HepG2 (cell line): Measurements from ENCODE around the gene RTEL1. TPM values are rescaled to one million over a fixed set of nuclear protein-coding genes. Genes with fewer than 3 reads are reported as not detected.

Experiments used
- ATF1 ChIP-seq: IDR thresholded peaks from 2 replicates; pipeline ENCODE4 v1.6.1; 2016; ENCODE audit warnings: mild to moderate bottlenecking, control low read depth
- POLR2AphosphoS2 ChIP-seq: IDR thresholded peaks from 2 replicates; pipeline ENCODE4 v1.6.1; 2011; ENCODE audit warnings: low read depth, low read length, improper control_type of control experiment
- RFXAP ChIP-seq: sonication (generic); formaldehyde crosslinking; IDR thresholded peaks from 2 replicates; pipeline ENCODE4 v1.4.0; 2020; ENCODE audit warnings: missing genetic modification reagents, borderline replicate concordance
- SMYD3 ChIP-seq: sonication (generic); formaldehyde crosslinking; IDR thresholded peaks from 2 replicates; pipeline ENCODE4 v1.8.1; 2023; ENCODE audit warnings: mild to moderate bottlenecking, missing genetic modification reagents
- ZFP36L2 ChIP-seq: sonication (generic); formaldehyde crosslinking; IDR thresholded peaks from 2 replicates; pipeline ENCODE4 v1.4.0; 2020; ENCODE audit warnings: missing genetic modification reagents
- polyA plus RNA-seq, 8 experiments: library from polyadenylated mRNA; depleted of rRNA in 3 of 8; stranded (reverse) in 7 of 8; unstranded in 1 of 8; fragments of >200 nt; fragmentation: Illumina TruSeq in 4 of 8; extraction: Trizol in 4 of 8; gene quantifications; 2 replicates each; pipeline versions ENCODE4 v1.2.1 to v1.2.3, GENCODE V29; 2011 to 2016; ENCODE audit warnings: low read depth in 4 of 8, missing spikeins in 1 of 8, mixed read lengths in 1 of 8; ENCODE audit not compliant: insufficient read depth in 1 of 8
- total RNA-seq, 5 experiments: library from RNA; depleted of rRNA; stranded (reverse); fragments of >200 nt; fragmentation: Illumina TruSeq; extraction: Trizol; gene quantifications; 2 replicates each; pipeline ENCODE4 v1.2.3, GENCODE V29; 2016; ENCODE audit warnings: low read depth in 1 of 5
- TF ChIP-seq, protein P1 (sequence below), 2 experiments: sonication (generic) in 1 of 2; formaldehyde crosslinking in 1 of 2; IDR thresholded peaks; 2 replicates each; pipeline versions ENCODE4 v1.6.1 to v1.9.0; 2014 to 2022; ENCODE audit warnings: antibody characterized with exemption in 1 of 2, borderline replicate concordance in 1 of 2, inconsistent platforms in 1 of 2, low read depth in 1 of 2, missing genetic modification reagents in 1 of 2
- TF ChIP-seq, protein P2 (sequence below), 2 experiments: fragments of 450-650 bp in 1 of 2; sonication (generic) in 1 of 2; formaldehyde crosslinking in 1 of 2; IDR thresholded peaks; 2 replicates each; pipeline versions ENCODE4 v1.6.1 to v1.8.0; 2016 to 2022; ENCODE audit warnings: antibody characterized with exemption in 1 of 2, mild to moderate bottlenecking in 1 of 2, missing genetic modification reagents in 1 of 2
- TF ChIP-seq, protein P3 (sequence below): sonication (generic); formaldehyde crosslinking; conservative IDR thresholded peaks from 2 replicates; pipeline ENCODE4 v1.4.0; 2020; ENCODE audit warnings: mild to moderate bottlenecking, missing genetic modification reagents, moderate library complexity

RTEL1 gene
- total and polyA plus RNA-seq, 2 of the 13 experiments (the other 11 are each of a cell fraction or from before 2014, with no cell fraction given): 21.8 to 36.4 TPM

DNA sequence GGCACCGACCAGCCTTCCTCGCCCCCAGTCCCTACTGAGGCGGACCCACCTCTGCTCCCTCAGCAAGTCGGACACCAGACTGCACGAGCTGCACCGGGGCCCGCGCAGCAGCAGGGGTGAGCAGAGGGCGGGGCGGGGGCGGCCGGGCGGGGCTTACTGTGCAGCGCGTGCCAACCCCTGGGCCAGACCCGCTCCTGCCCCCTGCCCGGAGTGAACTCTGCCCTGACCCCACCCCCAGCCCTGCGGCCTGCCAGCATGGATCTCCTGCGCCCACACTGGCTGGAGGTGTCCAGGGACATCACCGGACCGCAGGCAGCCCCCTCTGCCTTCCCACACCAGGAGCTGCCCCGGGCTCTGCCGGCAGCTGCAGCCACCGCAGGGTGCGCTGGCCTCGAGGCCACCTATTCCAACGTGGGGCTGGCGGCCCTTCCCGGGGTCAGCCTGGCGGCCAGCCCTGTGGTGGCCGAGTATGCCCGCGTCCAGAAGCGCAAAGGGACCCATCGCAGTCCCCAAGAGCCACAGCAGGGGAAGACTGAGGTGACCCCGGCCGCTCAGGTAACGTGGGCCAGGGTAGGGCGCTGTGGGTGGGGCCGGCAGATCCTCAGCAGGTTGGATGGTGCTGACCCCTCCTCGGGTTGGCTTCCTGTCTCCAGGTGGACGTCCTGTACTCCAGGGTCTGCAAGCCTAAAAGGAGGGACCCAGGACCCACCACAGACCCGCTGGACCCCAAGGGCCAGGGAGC is 80.0 kb downstream of the RTEL1 start (continued):
- TF ChIP-seq, protein P1, sequence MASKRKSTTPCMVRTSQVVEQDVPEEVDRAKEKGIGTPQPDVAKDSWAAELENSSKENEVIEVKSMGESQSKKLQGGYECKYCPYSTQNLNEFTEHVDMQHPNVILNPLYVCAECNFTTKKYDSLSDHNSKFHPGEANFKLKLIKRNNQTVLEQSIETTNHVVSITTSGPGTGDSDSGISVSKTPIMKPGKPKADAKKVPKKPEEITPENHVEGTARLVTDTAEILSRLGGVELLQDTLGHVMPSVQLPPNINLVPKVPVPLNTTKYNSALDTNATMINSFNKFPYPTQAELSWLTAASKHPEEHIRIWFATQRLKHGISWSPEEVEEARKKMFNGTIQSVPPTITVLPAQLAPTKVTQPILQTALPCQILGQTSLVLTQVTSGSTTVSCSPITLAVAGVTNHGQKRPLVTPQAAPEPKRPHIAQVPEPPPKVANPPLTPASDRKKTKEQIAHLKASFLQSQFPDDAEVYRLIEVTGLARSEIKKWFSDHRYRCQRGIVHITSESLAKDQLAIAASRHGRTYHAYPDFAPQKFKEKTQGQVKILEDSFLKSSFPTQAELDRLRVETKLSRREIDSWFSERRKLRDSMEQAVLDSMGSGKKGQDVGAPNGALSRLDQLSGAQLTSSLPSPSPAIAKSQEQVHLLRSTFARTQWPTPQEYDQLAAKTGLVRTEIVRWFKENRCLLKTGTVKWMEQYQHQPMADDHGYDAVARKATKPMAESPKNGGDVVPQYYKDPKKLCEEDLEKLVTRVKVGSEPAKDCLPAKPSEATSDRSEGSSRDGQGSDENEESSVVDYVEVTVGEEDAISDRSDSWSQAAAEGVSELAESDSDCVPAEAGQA (IDR thresholded peaks at IDR 0.05; ENCODE audit: low read depth): peak; percentile 59; the same call in 1 of the 2 replicates
- TF ChIP-seq, protein P1 (CRISPR knock-in tag; IDR thresholded peaks at IDR 0.05; ENCODE audit: borderline replicate concordance): no peak
- TF ChIP-seq, protein P2, sequence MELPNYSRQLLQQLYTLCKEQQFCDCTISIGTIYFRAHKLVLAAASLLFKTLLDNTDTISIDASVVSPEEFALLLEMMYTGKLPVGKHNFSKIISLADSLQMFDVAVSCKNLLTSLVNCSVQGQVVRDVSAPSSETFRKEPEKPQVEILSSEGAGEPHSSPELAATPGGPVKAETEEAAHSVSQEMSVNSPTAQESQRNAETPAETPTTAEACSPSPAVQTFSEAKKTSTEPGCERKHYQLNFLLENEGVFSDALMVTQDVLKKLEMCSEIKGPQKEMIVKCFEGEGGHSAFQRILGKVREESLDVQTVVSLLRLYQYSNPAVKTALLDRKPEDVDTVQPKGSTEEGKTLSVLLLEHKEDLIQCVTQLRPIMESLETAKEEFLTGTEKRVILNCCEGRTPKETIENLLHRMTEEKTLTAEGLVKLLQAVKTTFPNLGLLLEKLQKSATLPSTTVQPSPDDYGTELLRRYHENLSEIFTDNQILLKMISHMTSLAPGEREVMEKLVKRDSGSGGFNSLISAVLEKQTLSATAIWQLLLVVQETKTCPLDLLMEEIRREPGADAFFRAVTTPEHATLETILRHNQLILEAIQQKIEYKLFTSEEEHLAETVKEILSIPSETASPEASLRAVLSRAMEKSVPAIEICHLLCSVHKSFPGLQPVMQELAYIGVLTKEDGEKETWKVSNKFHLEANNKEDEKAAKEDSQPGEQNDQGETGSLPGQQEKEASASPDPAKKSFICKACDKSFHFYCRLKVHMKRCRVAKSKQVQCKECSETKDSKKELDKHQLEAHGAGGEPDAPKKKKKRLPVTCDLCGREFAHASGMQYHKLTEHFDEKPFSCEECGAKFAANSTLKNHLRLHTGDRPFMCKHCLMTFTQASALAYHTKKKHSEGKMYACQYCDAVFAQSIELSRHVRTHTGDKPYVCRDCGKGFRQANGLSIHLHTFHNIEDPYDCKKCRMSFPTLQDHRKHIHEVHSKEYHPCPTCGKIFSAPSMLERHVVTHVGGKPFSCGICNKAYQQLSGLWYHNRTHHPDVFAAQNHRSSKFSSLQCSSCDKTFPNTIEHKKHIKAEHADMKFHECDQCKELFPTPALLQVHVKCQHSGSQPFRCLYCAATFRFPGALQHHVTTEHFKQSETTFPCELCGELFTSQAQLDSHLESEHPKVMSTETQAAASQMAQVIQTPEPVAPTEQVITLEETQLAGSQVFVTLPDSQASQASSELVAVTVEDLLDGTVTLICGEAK (IDR thresholded peaks at IDR 0.05): no peak
- TF ChIP-seq, protein P2 (CRISPR knock-in tag; IDR thresholded peaks at IDR 0.05): peak; percentile 92
- no peak for TF ChIP-seq ATF1 (CRISPR knock-in tag)
- 0 out of 2 replicates have a peak, but pooled peaks have one; percentile 18 for TF ChIP-seq SMYD3
- no peak; the same call in 1 of the 2 replicates for TF ChIP-seq ZFP36L2
- no peak for TF ChIP-seq POLR2AphosphoS2
- TF ChIP-seq RFXAP: peak; percentile 61
- TF ChIP-seq, protein P3, sequence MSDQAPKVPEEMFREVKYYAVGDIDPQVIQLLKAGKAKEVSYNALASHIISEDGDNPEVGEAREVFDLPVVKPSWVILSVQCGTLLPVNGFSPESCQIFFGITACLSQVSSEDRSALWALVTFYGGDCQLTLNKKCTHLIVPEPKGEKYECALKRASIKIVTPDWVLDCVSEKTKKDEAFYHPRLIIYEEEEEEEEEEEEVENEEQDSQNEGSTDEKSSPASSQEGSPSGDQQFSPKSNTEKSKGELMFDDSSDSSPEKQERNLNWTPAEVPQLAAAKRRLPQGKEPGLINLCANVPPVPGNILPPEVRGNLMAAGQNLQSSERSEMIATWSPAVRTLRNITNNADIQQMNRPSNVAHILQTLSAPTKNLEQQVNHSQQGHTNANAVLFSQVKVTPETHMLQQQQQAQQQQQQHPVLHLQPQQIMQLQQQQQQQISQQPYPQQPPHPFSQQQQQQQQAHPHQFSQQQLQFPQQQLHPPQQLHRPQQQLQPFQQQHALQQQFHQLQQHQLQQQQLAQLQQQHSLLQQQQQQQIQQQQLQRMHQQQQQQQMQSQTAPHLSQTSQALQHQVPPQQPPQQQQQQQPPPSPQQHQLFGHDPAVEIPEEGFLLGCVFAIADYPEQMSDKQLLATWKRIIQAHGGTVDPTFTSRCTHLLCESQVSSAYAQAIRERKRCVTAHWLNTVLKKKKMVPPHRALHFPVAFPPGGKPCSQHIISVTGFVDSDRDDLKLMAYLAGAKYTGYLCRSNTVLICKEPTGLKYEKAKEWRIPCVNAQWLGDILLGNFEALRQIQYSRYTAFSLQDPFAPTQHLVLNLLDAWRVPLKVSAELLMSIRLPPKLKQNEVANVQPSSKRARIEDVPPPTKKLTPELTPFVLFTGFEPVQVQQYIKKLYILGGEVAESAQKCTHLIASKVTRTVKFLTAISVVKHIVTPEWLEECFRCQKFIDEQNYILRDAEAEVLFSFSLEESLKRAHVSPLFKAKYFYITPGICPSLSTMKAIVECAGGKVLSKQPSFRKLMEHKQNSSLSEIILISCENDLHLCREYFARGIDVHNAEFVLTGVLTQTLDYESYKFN: peak; percentile 75
